Activated naive CD4-positive, alpha-beta T cell treated with anti-CD3 and anti-CD28 coated beads, Interleukin-2, amount 50 U/mL, for 24 hours (primary cell): Measurements from ENCODE around the gene PRR20A.
"Not testable (repeated sequence)": the region's sequence is repeated elsewhere in the genome, so short reads cannot be mapped to it uniquely, and the experiment has no call there.

Source experiments
- H3K27ac Mint-ChIP-seq: one replicate; pipeline ENCODE4 v1.8.0; 2021; ENCODE audit warnings: mild to moderate bottlenecking, mixed read lengths
- H3K27me3 Mint-ChIP-seq: one replicate; pipeline ENCODE4 v1.8.0; 2021; ENCODE audit warnings: mixed read lengths
- H3K36me3 Mint-ChIP-seq: one replicate; pipeline ENCODE4 v1.8.0; 2021; ENCODE audit warnings: mixed read lengths
- H3K4me1 Mint-ChIP-seq: one replicate; pipeline ENCODE4 v1.8.0; 2021; ENCODE audit warnings: mixed read lengths
- H3K4me3 Mint-ChIP-seq: one replicate; pipeline ENCODE4 v1.8.0; 2021; ENCODE audit warnings: mild to moderate bottlenecking, mixed read lengths
- H3K9me3 Mint-ChIP-seq: one replicate; pipeline ENCODE4 v1.8.0; 2021; ENCODE audit warnings: mixed read lengths

PRR20A gene

DNA sequence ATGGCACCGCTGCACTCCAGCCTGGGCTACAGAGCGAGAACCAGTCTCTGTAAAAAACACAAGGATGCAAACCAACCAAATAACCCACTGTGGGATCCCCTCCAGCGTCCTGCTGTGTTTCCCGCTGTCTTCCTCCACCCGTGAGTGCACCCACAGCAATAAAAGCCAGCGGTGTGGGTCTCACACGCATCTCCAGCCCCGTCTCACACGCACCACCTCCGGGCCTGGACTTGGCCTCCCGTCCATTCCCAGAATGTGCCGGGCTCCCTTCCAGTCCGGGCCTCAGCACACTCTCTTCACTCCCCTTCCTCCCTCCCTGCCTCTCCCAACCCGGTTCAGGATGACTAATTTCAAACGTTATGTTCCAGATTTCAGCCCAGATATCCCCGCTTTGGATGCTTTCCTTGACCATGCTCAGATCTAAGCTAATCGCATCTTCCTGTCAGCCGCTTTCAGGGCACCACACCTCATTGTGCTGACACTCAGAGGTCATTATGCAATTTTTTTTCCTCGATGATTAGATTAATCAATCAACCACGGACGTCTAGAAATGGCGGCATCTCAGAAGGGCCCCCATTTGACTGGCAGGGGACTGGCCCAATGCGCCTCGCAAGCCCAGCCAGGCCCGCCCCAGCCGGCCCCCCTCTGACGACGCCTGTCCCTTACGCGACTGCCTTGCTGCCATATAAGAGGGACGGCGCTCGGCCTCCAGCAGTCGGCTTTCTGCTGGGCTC is at the start of gene PRR20A:
PRR20A (plus strand) TSS at position 684 of the 734 bp plus-strand sequence. CDS start 387 bp downstream, outside the sequence.
- not testable (repeated sequence) for H3K4me1 Mint-ChIP-seq, H3K27me3 Mint-ChIP-seq, H3K4me3 Mint-ChIP-seq, H3K9me3 Mint-ChIP-seq, H3K27ac Mint-ChIP-seq, H3K36me3 Mint-ChIP-seq

DNA sequence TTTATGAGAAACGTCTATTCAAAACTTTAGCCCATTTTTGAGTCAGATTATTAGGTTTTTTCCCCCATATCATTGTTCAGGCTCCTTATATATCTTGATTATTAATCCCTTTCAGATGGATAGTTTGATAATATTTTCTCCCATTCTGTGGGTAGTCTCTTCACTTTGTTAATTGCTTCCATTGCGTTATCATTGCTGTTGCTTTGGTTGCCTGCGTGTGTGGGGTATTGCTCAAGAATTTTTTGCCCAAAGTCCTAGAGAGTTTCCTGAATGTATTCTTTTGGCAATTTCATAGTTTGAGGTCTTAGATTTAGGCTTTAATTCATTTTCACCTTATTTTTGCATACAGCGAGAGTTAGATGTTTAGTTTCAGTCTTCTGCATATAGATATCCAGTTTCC is 25.8 kb upstream of the PRR20A start:
- Mint-ChIP-seq H3K4me1 (no peaks in the 10 kb centered on the region), H3K27me3 (no peaks in the 10 kb centered on the region), H3K36me3 (no peaks in the 10 kb centered on the region), H3K4me3 (no peak overlapping the region), H3K9me3 (peaks cover 9% of the 10 kb centered on the region), H3K27ac (no peak overlapping the region)

DNA sequence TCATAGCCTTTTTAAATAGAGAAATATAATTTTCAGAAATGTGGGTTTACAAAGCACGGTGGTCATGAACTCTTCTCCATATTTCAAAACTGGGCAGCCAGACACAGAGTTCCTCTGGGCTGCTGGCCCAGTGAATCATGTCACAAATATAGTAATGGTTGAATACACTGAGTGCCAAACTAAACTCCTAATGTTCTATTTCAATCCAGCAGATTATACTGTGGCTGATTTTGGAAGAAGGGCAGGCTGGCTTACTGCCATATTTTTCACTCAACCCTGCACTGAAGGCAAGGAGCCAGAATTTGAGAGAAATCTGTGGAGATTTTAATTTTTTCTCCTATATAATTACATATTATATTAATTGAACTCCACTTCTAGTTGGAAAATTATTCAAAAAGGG is 17.0 kb upstream of the PRR20A start:
- peaks cover 5% of the 10 kb centered on the region for H3K9me3 Mint-ChIP-seq
- no peaks in the 10 kb centered on the region for H3K27me3 Mint-ChIP-seq
- no peak overlapping the region for H3K4me3 Mint-ChIP-seq
- no peaks in the 10 kb centered on the region for H3K36me3 Mint-ChIP-seq
- H3K4me1 Mint-ChIP-seq: no peaks in the 10 kb centered on the region
- H3K27ac Mint-ChIP-seq: no peak overlapping the region

DNA sequence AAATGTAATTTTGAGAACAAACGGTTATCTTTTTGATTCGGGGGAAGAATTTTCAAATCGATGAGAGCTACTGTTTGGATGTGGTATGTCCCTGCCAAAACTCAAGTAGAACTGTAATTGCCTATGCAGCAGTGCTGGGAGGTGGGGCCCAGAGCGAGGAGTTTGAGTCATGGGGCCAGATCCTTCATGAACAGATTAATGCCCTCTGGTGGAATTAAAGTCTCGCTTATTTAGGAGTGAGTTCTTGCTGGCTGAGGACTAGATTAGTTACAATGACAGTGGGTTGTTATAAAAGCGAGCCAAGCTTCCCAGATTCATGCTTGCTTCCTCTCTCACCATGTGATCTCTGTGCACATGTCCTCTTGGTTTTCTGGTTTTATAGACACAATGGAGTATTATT is 11.8 kb upstream of the PRR20A start:
- Mint-ChIP-seq H3K27ac (no peak overlapping the region), H3K9me3 (peaks cover 5% of the 10 kb centered on the region), H3K4me1 (no peaks in the 10 kb centered on the region), H3K36me3 (no peaks in the 10 kb centered on the region), H3K27me3 (no peaks in the 10 kb centered on the region), H3K4me3 (no peak overlapping the region)

DNA sequence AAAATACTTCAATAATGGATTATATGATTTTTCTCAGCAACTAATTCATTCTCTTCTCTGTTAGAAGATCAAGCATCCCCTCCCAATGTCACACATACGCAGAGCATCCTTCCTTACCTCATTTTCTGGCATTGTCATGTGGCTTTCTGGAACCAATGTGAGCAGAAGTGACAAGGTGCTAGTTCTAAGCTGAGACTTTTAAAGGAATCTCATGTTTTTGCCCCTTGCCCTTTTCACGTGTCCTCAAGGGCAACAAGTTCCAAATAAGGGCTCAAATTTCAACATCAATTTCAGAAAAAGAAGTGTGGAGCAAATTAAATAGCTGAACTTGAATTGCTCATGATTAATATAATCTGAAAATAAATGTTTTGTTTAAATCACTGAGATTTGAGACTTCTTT is 4.6 kb upstream of the PRR20A start:
- Mint-ChIP-seq H3K27me3 (no peaks in the 10 kb centered on the region), H3K9me3 (no peaks in the 10 kb centered on the region), H3K4me1 (no peaks in the 10 kb centered on the region), H3K27ac (no peak overlapping the region), H3K36me3 (no peaks in the 10 kb centered on the region), H3K4me3 (no peak overlapping the region)

DNA sequence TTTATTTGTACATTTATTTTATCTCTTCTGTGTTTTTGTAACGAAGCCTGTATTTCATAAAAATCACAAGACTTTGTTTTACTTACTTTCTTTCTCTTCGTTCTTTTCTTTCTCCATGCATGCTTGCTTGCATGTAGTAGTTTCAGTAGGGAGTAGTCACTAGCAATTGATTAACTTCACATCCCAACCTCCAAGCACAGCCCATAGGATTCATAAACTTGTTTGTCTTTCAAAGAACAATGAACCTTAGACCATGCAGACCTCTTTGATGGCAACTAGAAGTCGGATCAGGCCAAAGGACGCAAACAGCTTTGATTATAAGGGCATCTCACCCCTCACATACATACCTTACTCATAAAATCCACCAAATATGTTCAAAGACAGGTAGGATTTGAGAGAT is 3.1 kb upstream of the PRR20A start:
- Mint-ChIP-seq H3K9me3 (no peaks in the 10 kb centered on the region), H3K36me3 (no peaks in the 10 kb centered on the region), H3K27me3 (no peaks in the 10 kb centered on the region), H3K4me1 (no peaks in the 10 kb centered on the region), H3K27ac (no peak overlapping the region), H3K4me3 (no peak overlapping the region)

DNA sequence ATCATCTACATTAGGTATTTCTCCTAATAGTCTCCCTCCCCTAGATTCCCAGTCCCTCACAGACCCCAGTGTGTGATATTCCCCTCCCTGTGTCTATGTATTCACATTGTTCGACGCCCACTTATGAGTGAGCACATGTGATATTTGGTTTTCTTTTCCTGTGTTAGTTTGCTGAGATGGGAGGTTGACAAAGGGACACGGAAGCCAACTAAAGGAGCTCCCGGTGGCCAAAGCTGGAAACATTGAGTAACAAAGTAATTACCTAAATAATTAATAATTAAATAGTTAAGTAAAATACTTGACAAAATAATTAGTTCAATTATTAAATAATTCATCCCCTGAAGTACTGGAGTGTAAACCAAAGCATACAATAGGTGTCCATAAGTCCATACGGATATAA is 1.7 kb upstream of the PRR20A start:
- Mint-ChIP-seq H3K4me3 (no peak overlapping the region), H3K9me3 (no peaks in the 10 kb centered on the region), H3K27me3 (no peaks in the 10 kb centered on the region), H3K36me3 (no peaks in the 10 kb centered on the region), H3K27ac (no peak overlapping the region), H3K4me1 (no peaks in the 10 kb centered on the region)

DNA sequence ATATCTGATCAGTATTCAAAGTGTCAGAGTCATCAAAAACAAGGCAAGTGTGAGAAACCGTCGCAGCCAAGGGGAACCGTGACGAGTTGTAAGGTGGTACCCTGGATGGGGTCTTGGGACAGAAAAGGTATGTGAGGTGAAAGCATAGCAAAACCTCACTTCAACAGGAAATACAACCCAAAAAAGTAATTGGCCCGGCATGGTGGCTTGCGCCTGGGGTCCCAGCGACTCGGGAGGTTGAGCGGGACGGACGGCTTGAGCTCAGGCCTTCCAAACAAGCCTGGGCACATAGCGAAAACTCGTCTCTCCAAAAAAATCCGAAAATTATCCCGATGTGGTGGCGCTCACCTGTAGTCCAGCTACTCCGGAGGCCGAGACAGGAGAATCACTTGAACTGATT is 937 bp upstream of the PRR20A start:
- not testable (repeated sequence) for H3K36me3 Mint-ChIP-seq, H3K9me3 Mint-ChIP-seq, H3K4me1 Mint-ChIP-seq, H3K27me3 Mint-ChIP-seq, H3K27ac Mint-ChIP-seq, H3K4me3 Mint-ChIP-seq

DNA sequence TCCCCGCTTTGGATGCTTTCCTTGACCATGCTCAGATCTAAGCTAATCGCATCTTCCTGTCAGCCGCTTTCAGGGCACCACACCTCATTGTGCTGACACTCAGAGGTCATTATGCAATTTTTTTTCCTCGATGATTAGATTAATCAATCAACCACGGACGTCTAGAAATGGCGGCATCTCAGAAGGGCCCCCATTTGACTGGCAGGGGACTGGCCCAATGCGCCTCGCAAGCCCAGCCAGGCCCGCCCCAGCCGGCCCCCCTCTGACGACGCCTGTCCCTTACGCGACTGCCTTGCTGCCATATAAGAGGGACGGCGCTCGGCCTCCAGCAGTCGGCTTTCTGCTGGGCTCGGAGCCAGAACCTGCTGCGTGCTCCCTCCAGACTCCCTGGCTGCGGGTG is 6.5 kb downstream of the PRR20A start, which contains the start of gene PRR20B:
PRR20B (plus strand) TSS at position 301 of the 400 bp plus-strand sequence. CDS start 387 bp downstream, outside the sequence.
- H3K27ac Mint-ChIP-seq, H3K9me3 Mint-ChIP-seq, H3K4me3 Mint-ChIP-seq, H3K27me3 Mint-ChIP-seq, H3K4me1 Mint-ChIP-seq, H3K36me3 Mint-ChIP-seq: not testable (repeated sequence)

DNA sequence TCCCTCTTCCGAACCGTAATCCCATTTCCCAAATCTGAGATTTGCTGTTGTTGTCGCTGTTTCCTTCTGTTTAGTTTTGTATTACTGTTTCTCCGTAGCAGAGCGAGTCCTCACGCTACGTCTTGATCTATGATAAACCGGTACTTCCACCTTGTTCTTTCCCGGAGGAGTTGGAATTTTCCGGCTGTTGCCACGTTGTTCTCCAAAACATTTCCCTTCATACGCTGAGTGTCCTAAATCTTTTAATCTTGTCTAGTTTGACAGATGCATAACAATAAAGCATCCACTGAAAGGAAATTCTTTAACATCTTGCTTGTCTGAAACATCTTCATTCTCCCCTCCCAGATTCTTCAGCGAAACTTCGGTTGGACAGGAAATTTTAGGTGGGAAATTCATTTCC is 7.4 kb downstream of the PRR20A start:
- H3K27ac Mint-ChIP-seq, H3K36me3 Mint-ChIP-seq, H3K4me1 Mint-ChIP-seq, H3K9me3 Mint-ChIP-seq, H3K27me3 Mint-ChIP-seq, H3K4me3 Mint-ChIP-seq: not testable (repeated sequence)

DNA sequence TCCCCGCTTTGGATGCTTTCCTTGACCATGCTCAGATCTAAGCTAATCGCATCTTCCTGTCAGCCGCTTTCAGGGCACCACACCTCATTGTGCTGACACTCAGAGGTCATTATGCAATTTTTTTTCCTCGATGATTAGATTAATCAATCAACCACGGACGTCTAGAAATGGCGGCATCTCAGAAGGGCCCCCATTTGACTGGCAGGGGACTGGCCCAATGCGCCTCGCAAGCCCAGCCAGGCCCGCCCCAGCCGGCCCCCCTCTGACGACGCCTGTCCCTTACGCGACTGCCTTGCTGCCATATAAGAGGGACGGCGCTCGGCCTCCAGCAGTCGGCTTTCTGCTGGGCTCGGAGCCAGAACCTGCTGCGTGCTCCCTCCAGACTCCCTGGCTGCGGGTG is 13.0 kb downstream of the PRR20A start, which contains the start of gene PRR20C:
PRR20C (plus strand) TSS at position 301 of the 400 bp plus-strand sequence. CDS start 387 bp downstream, outside the sequence.
- not testable (repeated sequence) for H3K4me3 Mint-ChIP-seq, H3K36me3 Mint-ChIP-seq, H3K27ac Mint-ChIP-seq, H3K4me1 Mint-ChIP-seq, H3K27me3 Mint-ChIP-seq, H3K9me3 Mint-ChIP-seq

DNA sequence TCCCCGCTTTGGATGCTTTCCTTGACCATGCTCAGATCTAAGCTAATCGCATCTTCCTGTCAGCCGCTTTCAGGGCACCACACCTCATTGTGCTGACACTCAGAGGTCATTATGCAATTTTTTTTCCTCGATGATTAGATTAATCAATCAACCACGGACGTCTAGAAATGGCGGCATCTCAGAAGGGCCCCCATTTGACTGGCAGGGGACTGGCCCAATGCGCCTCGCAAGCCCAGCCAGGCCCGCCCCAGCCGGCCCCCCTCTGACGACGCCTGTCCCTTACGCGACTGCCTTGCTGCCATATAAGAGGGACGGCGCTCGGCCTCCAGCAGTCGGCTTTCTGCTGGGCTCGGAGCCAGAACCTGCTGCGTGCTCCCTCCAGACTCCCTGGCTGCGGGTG is 19.6 kb downstream of the PRR20A start, which contains the start of gene PRR20D:
PRR20D (plus strand) TSS at position 301 of the 400 bp plus-strand sequence. CDS start 387 bp downstream, outside the sequence.
- H3K4me3 Mint-ChIP-seq, H3K27me3 Mint-ChIP-seq, H3K9me3 Mint-ChIP-seq, H3K27ac Mint-ChIP-seq, H3K36me3 Mint-ChIP-seq, H3K4me1 Mint-ChIP-seq: not testable (repeated sequence)

DNA sequence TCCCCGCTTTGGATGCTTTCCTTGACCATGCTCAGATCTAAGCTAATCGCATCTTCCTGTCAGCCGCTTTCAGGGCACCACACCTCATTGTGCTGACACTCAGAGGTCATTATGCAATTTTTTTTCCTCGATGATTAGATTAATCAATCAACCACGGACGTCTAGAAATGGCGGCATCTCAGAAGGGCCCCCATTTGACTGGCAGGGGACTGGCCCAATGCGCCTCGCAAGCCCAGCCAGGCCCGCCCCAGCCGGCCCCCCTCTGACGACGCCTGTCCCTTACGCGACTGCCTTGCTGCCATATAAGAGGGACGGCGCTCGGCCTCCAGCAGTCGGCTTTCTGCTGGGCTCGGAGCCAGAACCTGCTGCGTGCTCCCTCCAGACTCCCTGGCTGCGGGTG is 26.2 kb downstream of the PRR20A start, which contains the start of gene PRR20E:
PRR20E (plus strand) TSS at position 301 of the 400 bp plus-strand sequence. CDS start 387 bp downstream, outside the sequence.
- not testable (repeated sequence) for H3K9me3 Mint-ChIP-seq, H3K27ac Mint-ChIP-seq, H3K4me1 Mint-ChIP-seq, H3K36me3 Mint-ChIP-seq, H3K4me3 Mint-ChIP-seq, H3K27me3 Mint-ChIP-seq

DNA sequence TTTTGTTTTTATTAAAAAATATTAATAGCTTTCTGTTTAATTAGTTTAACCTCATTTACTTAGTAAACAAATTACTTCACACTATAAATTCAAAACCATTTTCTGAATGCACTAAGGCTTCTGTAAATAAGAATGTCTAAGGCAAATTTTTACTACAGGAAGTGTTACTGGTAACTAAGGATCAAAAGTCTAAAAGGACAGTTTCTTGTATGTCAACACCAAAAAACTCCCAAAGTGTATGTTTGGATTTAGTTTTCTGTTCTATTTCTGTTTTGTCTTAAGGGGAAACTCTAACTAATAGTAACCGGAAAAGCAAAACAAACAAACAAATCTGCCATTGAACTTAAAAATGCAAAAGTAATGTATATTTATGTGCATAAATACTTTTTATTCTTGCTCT is 50.9 kb downstream of the PRR20A start:
- Mint-ChIP-seq H3K4me3 (no peak overlapping the region), H3K4me1 (no peaks in the 10 kb centered on the region), H3K27ac (no peak overlapping the region), H3K27me3 (no peaks in the 10 kb centered on the region), H3K9me3 (no peaks in the 10 kb centered on the region), H3K36me3 (no peaks in the 10 kb centered on the region)
